ENCODE measurements around the gene STAC.

The STAC gene

GRCh38 chr3:36512555-36512954, 132.3 kb downstream of the STAC start:
- ChIA-PET POLR2A (no interaction called here), CTCF (no interaction called here)
- TF ChIP-seq, protein P1, sequence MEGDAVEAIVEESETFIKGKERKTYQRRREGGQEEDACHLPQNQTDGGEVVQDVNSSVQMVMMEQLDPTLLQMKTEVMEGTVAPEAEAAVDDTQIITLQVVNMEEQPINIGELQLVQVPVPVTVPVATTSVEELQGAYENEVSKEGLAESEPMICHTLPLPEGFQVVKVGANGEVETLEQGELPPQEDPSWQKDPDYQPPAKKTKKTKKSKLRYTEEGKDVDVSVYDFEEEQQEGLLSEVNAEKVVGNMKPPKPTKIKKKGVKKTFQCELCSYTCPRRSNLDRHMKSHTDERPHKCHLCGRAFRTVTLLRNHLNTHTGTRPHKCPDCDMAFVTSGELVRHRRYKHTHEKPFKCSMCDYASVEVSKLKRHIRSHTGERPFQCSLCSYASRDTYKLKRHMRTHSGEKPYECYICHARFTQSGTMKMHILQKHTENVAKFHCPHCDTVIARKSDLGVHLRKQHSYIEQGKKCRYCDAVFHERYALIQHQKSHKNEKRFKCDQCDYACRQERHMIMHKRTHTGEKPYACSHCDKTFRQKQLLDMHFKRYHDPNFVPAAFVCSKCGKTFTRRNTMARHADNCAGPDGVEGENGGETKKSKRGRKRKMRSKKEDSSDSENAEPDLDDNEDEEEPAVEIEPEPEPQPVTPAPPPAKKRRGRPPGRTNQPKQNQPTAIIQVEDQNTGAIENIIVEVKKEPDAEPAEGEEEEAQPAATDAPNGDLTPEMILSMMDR (IDR thresholded peaks at IDR 0.05; ENCODE audit: control extremely low read depth, extremely low read depth, low read depth, missing control alignments): no peak
- DNase-seq (ENCODE audit: extremely low spot score): no peak

GRCh38 chr3:36514171-36514570, 133.9 kb downstream of the STAC start:
- DNase-seq (ENCODE audit: extremely low spot score): no peak
- TF ChIP-seq, protein P1 (IDR thresholded peaks at IDR 0.05; ENCODE audit: control extremely low read depth, extremely low read depth, low read depth, missing control alignments): no peak
- POLR2A ChIA-PET: no interaction called here
- CTCF ChIA-PET: no interaction called here

GRCh38 chr3:36519682-36520081, 139.4 kb downstream of the STAC start:
- ChIA-PET POLR2A (no interaction called here), CTCF (no interaction called here)
- DNase-seq (ENCODE audit: extremely low spot score): no peak
- TF ChIP-seq, protein P1 (IDR thresholded peaks at IDR 0.05; ENCODE audit: control extremely low read depth, extremely low read depth, low read depth, missing control alignments): no peak

DNA sequence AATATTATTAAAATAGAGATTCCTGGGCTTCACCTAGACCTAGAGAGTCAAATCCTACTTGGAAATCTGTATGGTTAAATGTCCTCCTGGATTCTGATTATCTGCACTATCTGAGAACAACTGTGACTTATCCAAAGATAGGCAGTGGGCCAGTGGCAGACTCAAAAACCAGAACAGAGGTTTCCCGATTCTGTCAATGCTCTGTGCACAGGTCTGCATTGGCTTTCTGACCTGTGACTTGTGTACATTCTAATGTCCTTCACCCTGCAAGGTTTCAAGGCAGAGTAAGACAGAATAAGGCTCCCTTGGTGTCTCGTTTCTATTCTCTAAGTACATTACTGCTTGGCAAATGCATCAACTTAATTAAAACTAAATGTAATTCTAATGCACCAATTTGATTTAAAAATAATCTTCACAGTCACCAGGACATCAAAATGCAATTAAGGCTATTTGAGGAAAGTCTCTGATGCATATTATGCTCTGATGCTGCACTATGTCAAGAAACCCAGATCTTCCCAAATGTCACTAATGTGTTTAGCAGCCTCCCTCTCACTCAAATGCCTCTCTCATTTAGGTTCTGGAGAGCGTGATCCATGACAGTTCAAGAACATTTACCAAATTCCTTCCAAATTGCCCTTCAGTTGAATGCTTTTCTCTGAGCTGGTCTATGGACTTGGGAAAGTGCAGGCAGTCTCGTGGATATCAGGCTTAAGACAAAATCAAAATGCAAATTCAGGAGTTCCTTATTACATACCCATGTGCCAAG, 140.1 kb downstream of the STAC start:
- POLR2A ChIA-PET: no interaction called here
- no peak for DNase-seq (ENCODE audit: extremely low spot score)
- TF ChIP-seq, protein P1 (IDR thresholded peaks at IDR 0.05; ENCODE audit: control extremely low read depth, extremely low read depth, low read depth, missing control alignments): no peak
- CTCF ChIA-PET: no interaction called here

- no peak for DNase-seq (ENCODE audit: extremely low spot score)
- ChIA-PET CTCF (no interaction called here), POLR2A (no interaction called here)
- TF ChIP-seq, protein P1 (IDR thresholded peaks at IDR 0.05; ENCODE audit: control extremely low read depth, extremely low read depth, low read depth, missing control alignments): no peak
These were observed 140.7 kb downstream of the STAC start for GRCh38 chr3:36521007-36521379.

- TF ChIP-seq, protein P1 (IDR thresholded peaks at IDR 0.05; ENCODE audit: control extremely low read depth, extremely low read depth, low read depth, missing control alignments): no peak
- no peak for DNase-seq (ENCODE audit: extremely low spot score)
- ChIA-PET CTCF (interaction anchor here (0.9 kb wide), 1 partner anchor 17 kb away, joined by 3 read pairs; no protein-coding TSS in a partner anchor), POLR2A (no interaction called here)
These were observed 144.3 kb downstream of the STAC start for GRCh38 chr3:36524560-36524959.

Measured in GM10248 (cell line).